HEK293T (cell line): ENCODE results near the gene HTRA3.

ENCODE experiments used
- BHLHE40 ChIP-seq: fragments of 450-650 bp; IDR thresholded peaks from 2 replicates; pipeline ENCODE4 v1.6.1; 2016; ENCODE audit warnings: mild to moderate bottlenecking, moderate library complexity, borderline replicate concordance
- FOXK2 ChIP-seq: fragments of 450-650 bp; IDR thresholded peaks from 2 replicates; pipeline ENCODE4 v1.6.1; 2016; ENCODE audit warnings: mild to moderate bottlenecking
- HDGF ChIP-seq: fragments of 450-650 bp; IDR thresholded peaks from 2 replicates; pipeline ENCODE4 v1.6.1; 2017; ENCODE audit warnings: antibody characterized with exemption, borderline replicate concordance
- SP1 ChIP-seq: fragments of 450-650 bp; IDR thresholded peaks from 2 replicates; pipeline ENCODE4 v1.6.1; 2017

DNA sequence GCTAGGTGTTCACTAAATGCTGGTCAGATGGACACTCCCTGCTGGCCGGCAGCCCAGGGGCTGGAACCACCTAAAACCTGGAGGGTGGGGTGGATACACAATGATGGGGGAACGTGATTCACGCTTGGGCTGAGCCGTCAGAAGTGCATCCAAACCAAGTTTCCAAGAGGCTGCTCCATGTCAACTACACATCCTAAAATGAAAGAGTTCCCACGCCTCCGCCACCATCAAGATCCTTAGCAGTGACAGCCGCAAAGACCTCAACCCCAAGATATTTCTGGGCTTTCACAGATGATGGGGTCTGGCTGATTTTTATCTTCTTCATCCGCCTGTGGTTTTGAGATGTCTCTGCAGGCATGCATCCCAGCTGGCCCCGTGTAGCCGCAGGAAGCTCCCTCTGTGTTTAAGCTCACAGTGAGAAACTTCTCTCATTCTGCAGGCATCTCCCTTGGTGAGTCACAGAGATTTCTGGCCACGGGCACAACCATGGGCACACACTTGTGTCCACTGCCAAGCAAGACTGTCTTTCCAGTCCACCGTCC, 84.4 kb downstream of the HTRA3 start:
- TF ChIP-seq FOXK2: no peak
- no peak for TF ChIP-seq BHLHE40
- no peak for TF ChIP-seq HDGF
- TF ChIP-seq SP1: no peak
